ENCODE measurements around the gene SHISA9. TPM values are rescaled to one million over a fixed set of nuclear protein-coding genes. Genes with fewer than 3 reads are reported as not detected.

Gene SHISA9
- total and polyA plus RNA-seq, 4 donors, result under 0.01 to 0.08 (median 0.07) TPM; not detected in 1

- Histone ChIP-seq H3K4me3 (ENCODE audit: low read depth in 1 of 3, low read length in 3 of 3) (no peak overlapping the region), H3K9me3 (ENCODE audit: control insufficient read depth in 4 of 4, low read length in 3 of 4) (peaks cover 0 to 4% (median 1%) of the 10 kb centered on the region in 4 donors), H3K27ac (ENCODE audit: low read depth in 1 of 2, low read length in 2 of 2) (no peak overlapping the region), H3K9ac (ENCODE audit: low read depth in 1 of 2, low read length in 2 of 2) (no peak overlapping the region), H3K36me3 (ENCODE audit: control insufficient read depth in 4 of 4, insufficient read depth in 3 of 4, low read depth in 1 of 4, low read length in 3 of 4) (no peaks in the 10 kb centered on the region), H3K4me1 (ENCODE audit: control insufficient read depth in 4 of 4, insufficient read depth in 4 of 4, low read length in 3 of 4) (no peaks in the 10 kb centered on the region), H3K27me3 (ENCODE audit: control insufficient read depth in 4 of 4, insufficient read depth in 4 of 4, low read length in 3 of 4) (no peaks in the 10 kb centered on the region)
- DNase-seq (ENCODE audit: low spot score), result no peak
- TF ChIP-seq FOXA2 (IDR thresholded peaks at IDR 0.05) (no peak), RXRA (IDR thresholded peaks at IDR 0.05) (no peak), YY1 (IDR thresholded peaks at IDR 0.05) (no peak), JUND (IDR thresholded peaks at IDR 0.05) (no peak), SP1 (IDR thresholded peaks at IDR 0.05) (no peak), RAD21 (IDR thresholded peaks at IDR 0.05) (no peak), MAX (IDR thresholded peaks at IDR 0.05) (no peak), EGR1 (IDR thresholded peaks at IDR 0.05; ENCODE audit: low read depth in 2 of 2) (no peak), NR2F2 (IDR thresholded peaks at IDR 0.05) (no peak), REST (IDR thresholded peaks at IDR 0.05) (no peak), TAF1 (conservative IDR thresholded peaks at IDR 0.05) (no peak), FOXA1 (IDR thresholded peaks at IDR 0.05) (no peak)
These were observed 57.0 kb downstream of the SHISA9 start for GRCh38 chr16:12958366-12958765.

GRCh38 chr16:12959072-12959471 is 57.7 kb downstream of the SHISA9 start:
- Histone ChIP-seq H3K9me3 (ENCODE audit: control insufficient read depth in 4 of 4, low read length in 3 of 4) (peaks cover 0 to 4% (median 1%) of the 10 kb centered on the region in 4 donors), H3K4me1 (ENCODE audit: control insufficient read depth in 4 of 4, insufficient read depth in 4 of 4, low read length in 3 of 4) (no peaks in the 10 kb centered on the region), H3K9ac (ENCODE audit: low read depth in 1 of 2, low read length in 2 of 2) (no peak overlapping the region), H3K27me3 (ENCODE audit: control insufficient read depth in 4 of 4, insufficient read depth in 4 of 4, low read length in 3 of 4) (no peaks in the 10 kb centered on the region), H3K4me3 (ENCODE audit: low read depth in 1 of 3, low read length in 3 of 3) (no peak overlapping the region), H3K27ac (ENCODE audit: low read depth in 1 of 2, low read length in 2 of 2) (no peak overlapping the region), H3K36me3 (ENCODE audit: control insufficient read depth in 4 of 4, insufficient read depth in 3 of 4, low read depth in 1 of 4, low read length in 3 of 4) (no peaks in the 10 kb centered on the region)
- no peak for DNase-seq (ENCODE audit: low spot score)
- no peak for TF ChIP-seq ZBTB33 (IDR thresholded peaks at IDR 0.05)
- no peak for TF ChIP-seq GABPA (IDR thresholded peaks at IDR 0.05 in 1 of 2, conservative IDR thresholded peaks at IDR 0.05 in 1 of 2)
- no peak for TF ChIP-seq NR2F2 (IDR thresholded peaks at IDR 0.05)
- no peak for TF ChIP-seq SP1 (IDR thresholded peaks at IDR 0.05)
- no peak for TF ChIP-seq TAF1 (conservative IDR thresholded peaks at IDR 0.05)

GRCh38 chr16:12961626-12962025 is 60.2 kb downstream of the SHISA9 start:
- Histone ChIP-seq H3K4me3 (ENCODE audit: low read depth in 1 of 3, low read length in 3 of 3) (no peak overlapping the region), H3K4me1 (ENCODE audit: control insufficient read depth in 4 of 4, insufficient read depth in 4 of 4, low read length in 3 of 4) (no peaks in the 10 kb centered on the region), H3K27me3 (ENCODE audit: control insufficient read depth in 4 of 4, insufficient read depth in 4 of 4, low read length in 3 of 4) (no peaks in the 10 kb centered on the region), H3K27ac (ENCODE audit: low read depth in 1 of 2, low read length in 2 of 2) (no peak overlapping the region), H3K9ac (ENCODE audit: low read depth in 1 of 2, low read length in 2 of 2) (no peak overlapping the region), H3K9me3 (ENCODE audit: control insufficient read depth in 4 of 4, low read length in 3 of 4) (peaks cover 0 to 4% (median 1%) of the 10 kb centered on the region in 4 donors), H3K36me3 (ENCODE audit: control insufficient read depth in 4 of 4, insufficient read depth in 3 of 4, low read depth in 1 of 4, low read length in 3 of 4) (no peaks in the 10 kb centered on the region)
- no peak for DNase-seq (ENCODE audit: low spot score)
- no peak for TF ChIP-seq MAX (IDR thresholded peaks at IDR 0.05)
- TF ChIP-seq RAD21 (IDR thresholded peaks at IDR 0.05), result no peak
- TF ChIP-seq JUND (IDR thresholded peaks at IDR 0.05), result no peak
- TF ChIP-seq ATF3 (IDR thresholded peaks at IDR 0.05), result no peak
- no peak for TF ChIP-seq NR2F2 (IDR thresholded peaks at IDR 0.05)
- WGBS, result 89% methylated on average over 6 of the region's 6 CpGs
